Large intestine (tissue), 3 donors: ENCODE results near the gene AWAT2. TPM values are rescaled to one million over a fixed set of nuclear protein-coding genes. Genes with fewer than 3 reads are reported as not detected.

Source experiments
- DNase-seq, 2 donors: peaks; one replicate each; pipeline versions ENCODE4 v3.0.0 to v3.0.0-alpha.2; 2013
- H3K27ac ChIP-seq: one replicate; pipeline ENCODE4 v1.5.1; 2013; ENCODE audit warnings: low read length
- H3K27me3 ChIP-seq: 2 replicates; pipeline ENCODE4 v1.6.1; 2013; ENCODE audit warnings: low read length; ENCODE audit not compliant: control insufficient read depth, insufficient read depth
- H3K36me3 ChIP-seq: 2 replicates; pipeline ENCODE4 v1.6.1; 2013; ENCODE audit warnings: low read length; ENCODE audit not compliant: control insufficient read depth, insufficient read depth
- H3K4me1 ChIP-seq: one replicate; pipeline ENCODE4 v1.6.1; 2013; ENCODE audit warnings: low read length; ENCODE audit not compliant: control insufficient read depth, insufficient read depth
- H3K4me3 ChIP-seq: one replicate; pipeline ENCODE4 v1.5.1; 2013; ENCODE audit warnings: low read length
- H3K9me3 ChIP-seq: one replicate; pipeline ENCODE4 v1.6.1; 2013; ENCODE audit warnings: mild to moderate bottlenecking, low read depth, low read length, moderate library complexity; ENCODE audit not compliant: control insufficient read depth
- WGBS: methylation state at CpG from one replicate; pipeline ENCODE4 v1.1.5; 2013; ENCODE audit warnings: low lambda C conversion rate; ENCODE audit not compliant: insufficient coverage; 5-methylcytosine and 5-hydroxymethylcytosine counted together
- polyA plus RNA-seq: library from polyadenylated mRNA; unstranded; fragments of 120-200 nt; gene quantifications from one replicate; pipeline ENCODE4 v1.2.1, GENCODE V29; 2013

Gene AWAT2
- polyA plus RNA-seq, 1 donor: not detected

GRCh38 chrX:70066646-70067045 is 16.9 kb upstream of the AWAT2 start:
- no peak for DNase-seq
- Histone ChIP-seq H3K9me3 (no peaks in the 10 kb centered on the region), H3K36me3 (no peaks in the 10 kb centered on the region), H3K4me1 (no peaks in the 10 kb centered on the region), H3K4me3 (no peak overlapping the region), H3K27me3 (no peaks in the 10 kb centered on the region), H3K27ac (no peak overlapping the region)
- no CpG with 5 or more reads among the region's 7 CpGs for WGBS

- Histone ChIP-seq H3K27ac (no peak overlapping the region), H3K36me3 (no peaks in the 10 kb centered on the region), H3K4me1 (no peaks in the 10 kb centered on the region), H3K27me3 (no peaks in the 10 kb centered on the region), H3K9me3 (no peaks in the 10 kb centered on the region), H3K4me3 (no peak overlapping the region)
- DNase-seq: no peak
- 100% methylated on average over 2 of the region's 52 CpGs for WGBS
Observed at GRCh38 chrX:70062961-70063550, 13.3 kb upstream of the AWAT2 start.

GRCh38 chrX:70062076-70062475 is 12.3 kb upstream of the AWAT2 start, which contains the start of gene OTUD6A:
Gene OTUD6A (plus strand): TSS chrX:70062457. CDS start chrX:70062525, 68 bp downstream.
- DNase-seq: no peak
- Histone ChIP-seq H3K4me1 (no peaks in the 10 kb centered on the region), H3K4me3 (no peak within 1 kb of the TSS), H3K27me3 (no peaks in the 10 kb centered on the region), H3K36me3 (no peaks in the 10 kb centered on the region), H3K9me3 (no peaks in the 10 kb centered on the region), H3K27ac (no peak within 1 kb of the TSS)
- WGBS: no CpG with 5 or more reads among the region's 14 CpGs

- no peak for DNase-seq
- H3K36me3 ChIP-seq: no peaks in the 10 kb centered on the region
- no CpG with 5 or more reads among the region's 5 CpGs for WGBS
- H3K27me3 ChIP-seq: no peaks in the 10 kb centered on the region
- H3K9me3 ChIP-seq: no peaks in the 10 kb centered on the region
- no peak overlapping the region for H3K27ac ChIP-seq
- no peak overlapping the region for H3K4me3 ChIP-seq
- H3K4me1 ChIP-seq: no peaks in the 10 kb centered on the region
Observed at GRCh38 chrX:70054391-70054790, 4.7 kb upstream of the AWAT2 start.

- no peak overlapping the region for H3K4me3 ChIP-seq
- H3K27ac ChIP-seq: no peak overlapping the region
- WGBS: no CpG with 5 or more reads among the region's 11 CpGs
- H3K9me3 ChIP-seq: no peaks in the 10 kb centered on the region
- no peaks in the 10 kb centered on the region for H3K27me3 ChIP-seq
- no peaks in the 10 kb centered on the region for H3K36me3 ChIP-seq
- H3K4me1 ChIP-seq: no peaks in the 10 kb centered on the region
- no peak for DNase-seq
Observed at GRCh38 chrX:70052895-70053615, 3.3 kb upstream of the AWAT2 start.

GRCh38 chrX:70049406-70049805 is 332 bp downstream of the AWAT2 start:
- no peak overlapping the region for H3K27ac ChIP-seq
- no peak overlapping the region for H3K4me3 ChIP-seq
- H3K27me3 ChIP-seq: no peaks in the 10 kb centered on the region
- no peaks in the 10 kb centered on the region for H3K9me3 ChIP-seq
- no peaks in the 10 kb centered on the region for H3K36me3 ChIP-seq
- H3K4me1 ChIP-seq: no peaks in the 10 kb centered on the region
- no CpG with 5 or more reads among the region's 3 CpGs for WGBS
- DNase-seq: no peak

GRCh38 chrX:70046978-70047377 is 2.8 kb downstream of the AWAT2 start:
- Histone ChIP-seq H3K27ac (no peak overlapping the region), H3K36me3 (no peaks in the 10 kb centered on the region), H3K4me1 (no peaks in the 10 kb centered on the region), H3K4me3 (no peak overlapping the region), H3K9me3 (no peaks in the 10 kb centered on the region), H3K27me3 (no peaks in the 10 kb centered on the region)
- DNase-seq: no peak

GRCh38 chrX:70044541-70045245 is 5.0 kb downstream of the AWAT2 start:
- H3K4me3 ChIP-seq: no peak overlapping the region
- H3K36me3 ChIP-seq: no peaks in the 10 kb centered on the region
- H3K27ac ChIP-seq: no peak overlapping the region
- H3K4me1 ChIP-seq: no peaks in the 10 kb centered on the region
- no peaks in the 10 kb centered on the region for H3K27me3 ChIP-seq
- no CpG with 5 or more reads among the region's 4 CpGs for WGBS
- no peak for DNase-seq
- no peaks in the 10 kb centered on the region for H3K9me3 ChIP-seq

GRCh38 chrX:70043685-70044084 is 6.1 kb downstream of the AWAT2 start:
- Histone ChIP-seq H3K27me3 (no peaks in the 10 kb centered on the region), H3K36me3 (no peaks in the 10 kb centered on the region), H3K27ac (no peak overlapping the region), H3K4me3 (no peak overlapping the region), H3K9me3 (no peaks in the 10 kb centered on the region), H3K4me1 (no peaks in the 10 kb centered on the region)
- WGBS: no CpG with 5 or more reads among the region's 9 CpGs
- no peak for DNase-seq

- no peaks in the 10 kb centered on the region for H3K9me3 ChIP-seq
Observed at GRCh38 chrX:70042399-70043371, 7.1 kb downstream of the AWAT2 start.

More at GRCh38 chrX:70042399-70043371, 7.1 kb downstream of the AWAT2 start:
- no peak for DNase-seq
- H3K4me1 ChIP-seq: no peaks in the 10 kb centered on the region
- no peaks in the 10 kb centered on the region for H3K36me3 ChIP-seq
- H3K27ac ChIP-seq: no peak overlapping the region
- WGBS: no CpG with 5 or more reads among the region's 11 CpGs
- H3K4me3 ChIP-seq: no peak overlapping the region
- H3K27me3 ChIP-seq: no peaks in the 10 kb centered on the region
